SK-N-MC (cell line): ENCODE data around the gene LRP5.

ENCODE experiments used
- EZH2 ChIP-seq: fragments of 200-600 bp; sonication (generic); IDR thresholded peaks from one replicate; pipeline ENCODE4 v1.6.1; 2017; ENCODE audit warnings: antibody characterized with exemption
- FOXP2 ChIP-seq: optimal IDR thresholded peaks from 2 replicates; pipeline ENCODE3; 2011; ENCODE audit warnings: mild to moderate bottlenecking, moderate library complexity; ENCODE audit not compliant: insufficient read depth; ENCODE audit errors: extremely low read length, control extremely low read depth
- POLR2AphosphoS5 ChIP-seq: IDR thresholded peaks from 2 replicates; pipeline ENCODE4 v1.6.1; 2012; ENCODE audit warnings: mild to moderate bottlenecking, low read depth, low read length, borderline replicate concordance

GRCh38 chr11:68270196-68271022 lies 42.0 kb upstream of the LRP5 start:
- TF ChIP-seq EZH2 (no peak), POLR2AphosphoS5 (no peak), FOXP2 (no peak)
